ENCODE data around the gene AGTRAP.

- TF ChIP-seq JUN (IDR thresholded peaks at IDR 0.05; ENCODE audit: low read depth, low read length) = no peak
- no peak for TF ChIP-seq RBBP5 (IDR thresholded peaks at IDR 0.05; ENCODE audit: borderline replicate concordance, low read depth, low read length)
- TF ChIP-seq RFX5 (IDR thresholded peaks at IDR 0.05; ENCODE audit: borderline replicate concordance, low read depth, low read length) = no peak
- no peak for TF ChIP-seq CTCF (IDR thresholded peaks at IDR 0.05; ENCODE audit: control extremely low read depth in 1 of 3, insufficient read depth in 1 of 3, low read depth in 1 of 3, low read length in 3 of 3)
- TF ChIP-seq MAFK (IDR thresholded peaks at IDR 0.05; ENCODE audit: low read depth, low read length) = no peak
- TF ChIP-seq POLR2A (IDR thresholded peaks at IDR 0.05; ENCODE audit: control extremely low read depth in 1 of 2, low read depth in 2 of 2, low read length in 2 of 2) = no peak
- TF ChIP-seq KDM5A (IDR thresholded peaks at IDR 0.05; ENCODE audit: low read length) = no peak
- TF ChIP-seq PHF8 (conservative IDR thresholded peaks at IDR 0.05; ENCODE audit: low read depth, low read length) = no peak
- no peak for TF ChIP-seq ZNF274 (IDR thresholded peaks at IDR 0.05; ENCODE audit: borderline replicate concordance, extremely low read depth, low read length)
- no peak for TF ChIP-seq EZH2 (IDR thresholded peaks at IDR 0.05; ENCODE audit: low read depth, low read length, severe bottlenecking)
- no peak for TF ChIP-seq GABPA (IDR thresholded peaks at IDR 0.05; ENCODE audit: borderline replicate concordance, insufficient read depth, low read length)
- TF ChIP-seq ASH2L (IDR thresholded peaks at IDR 0.05; ENCODE audit: low read length) = no peak
- no peak for TF ChIP-seq MAX (IDR thresholded peaks at IDR 0.05)
- no peak for TF ChIP-seq POLR2AphosphoS5 (IDR thresholded peaks at IDR 0.05; ENCODE audit: low read depth, low read length)
These were observed 35.6 kb downstream of the AGTRAP start for GRCh38 chr1:11771481-11772043.

Data from H1 (cell line).